Activated CD8-positive, alpha-beta T cell treated with anti-CD3 and anti-CD28 coated beads for 36 hours (primary cell): ENCODE data around the gene NOC2L. TPM values are rescaled to one million over a fixed set of nuclear protein-coding genes. Genes with fewer than 3 reads are reported as not detected.
A peak's percentile ranks its signal among the peaks of the same experiment; 100 is the strongest.

Source experiments
- ATAC-seq: fragments of 200-7000 bp; cut with Tn5 transposase; one replicate; pipeline ENCODE4 v1.10.0; 2021; ENCODE audit warnings: mild to moderate bottlenecking, moderate library complexity
- CTCF ChIA-PET: fragments of 350-600 bp; sonication (Branson Sonifier 250); formaldehyde crosslinking; loops from one replicate; lab custom pipeline; 2021; ENCODE audit warnings: antibody characterized with exemption; lab: Charles Lee
- POLR2A ChIA-PET: fragments of 350-600 bp; sonication (Branson Sonifier 250); formaldehyde crosslinking; loops from one replicate; lab custom pipeline; 2021; ENCODE audit warnings: antibody characterized with exemption; lab: Charles Lee
- DNase-seq: peaks from one replicate; pipeline ENCODE4 v3.0.0-alpha.2; 2020
- H3K27ac Mint-ChIP-seq: one replicate; pipeline ENCODE4 v1.8.0; 2021; ENCODE audit warnings: mild to moderate bottlenecking, mixed read lengths
- H3K27me3 Mint-ChIP-seq: one replicate; pipeline ENCODE4 v1.8.0; 2021; ENCODE audit warnings: mixed read lengths
- H3K36me3 Mint-ChIP-seq: one replicate; pipeline ENCODE4 v1.8.0; 2021; ENCODE audit warnings: low read depth, mixed read lengths
- H3K4me1 Mint-ChIP-seq: one replicate; pipeline ENCODE4 v1.8.0; 2021; ENCODE audit warnings: low read depth, mixed read lengths
- H3K4me3 Mint-ChIP-seq: one replicate; pipeline ENCODE4 v1.8.0; 2021; ENCODE audit warnings: mild to moderate bottlenecking, moderate library complexity, mixed read lengths
- H3K9me3 Mint-ChIP-seq: one replicate; pipeline ENCODE4 v1.8.0; 2021; ENCODE audit warnings: mixed read lengths
- CTCF ChIP-seq: fragments of 200-600 bp; IDR thresholded peaks from one replicate; pipeline ENCODE4 v1.8.0; 2022; ENCODE audit warnings: antibody characterized with exemption, mild to moderate bottlenecking
- intact Hi-C: fragments of 100-400 bp; cut with micrococcal nuclease; formaldehyde crosslinking; loops from one replicate; pipeline ENCODE4 v1.10.0; 2022
- total RNA-seq, 2 experiments: library from RNA; stranded (reverse); gene quantifications; one replicate each; pipeline ENCODE4 v1.2.3, GENCODE V29; 2021

NOC2L gene
- total RNA-seq, 2 experiments from 2014 or later = 138 to 139 TPM

GRCh38 chr1:942411-942821 lies 16.6 kb downstream of the NOC2L start:
- no peak for ATAC-seq
- Mint-ChIP-seq H3K27me3 (peaks cover 22% of the 10 kb centered on the region), H3K9me3 (no peaks in the 10 kb centered on the region), H3K4me1 (peaks cover 4% of the 10 kb centered on the region), H3K27ac (no peak overlapping the region), H3K36me3 (peaks cover 17% of the 10 kb centered on the region), H3K4me3 (no peak overlapping the region)
- intact Hi-C loops = no loop called here
- no peak for DNase-seq
- ChIA-PET POLR2A (interaction anchor here (0.8 to 3.3 kb wide), 3 partner anchors 13 to 122 kb away, joined by 3 to 17 read pairs (median 3); no protein-coding TSS in a partner anchor), CTCF (interaction anchor here (0.9 to 1.8 kb wide), 2 partner anchors 14 to 42 kb away, joined by 3 to 7 read pairs; no protein-coding TSS in a partner anchor)
- TF ChIP-seq CTCF = no peak

- H3K4me1 Mint-ChIP-seq = peaks cover 4% of the 10 kb centered on the region
- DNase-seq (peak; percentile 50), ATAC-seq (peak; percentile 29)
- peaks cover 22% of the 10 kb centered on the region for H3K27me3 Mint-ChIP-seq
- intact Hi-C loops = no loop called here
- H3K36me3 Mint-ChIP-seq = peaks cover 12% of the 10 kb centered on the region
- no peak for TF ChIP-seq CTCF
- H3K27ac Mint-ChIP-seq = no peak overlapping the region
- ChIA-PET POLR2A (interaction anchor here (0.8 to 3.3 kb wide), 4 partner anchors 12 to 17 kb away, joined by 3 to 17 read pairs (median 4); no protein-coding TSS in a partner anchor), CTCF (interaction anchor here (0.9 to 1.8 kb wide), 3 partner anchors 13 to 42 kb away, joined by 3 to 7 read pairs (median 5); no protein-coding TSS in a partner anchor)
- no peaks in the 10 kb centered on the region for H3K9me3 Mint-ChIP-seq
- H3K4me3 Mint-ChIP-seq = peak overlapping the region; percentile 57
These were observed 17.3 kb downstream of the NOC2L start for GRCh38 chr1:941588-942383.

- ChIA-PET POLR2A (interaction anchor here (0.9 to 3.3 kb wide), 7 partner anchors 10 to 24 kb away, joined by 3 to 17 read pairs (median 3); partner anchors contain the start of gene NOC2L), CTCF (interaction anchor here (1.0 to 1.8 kb wide), 3 partner anchors 35 to 43 kb away, joined by 3 to 7 read pairs (median 5); no protein-coding TSS in a partner anchor)
- DNase-seq (no peak), ATAC-seq (peak; percentile 14)
- Mint-ChIP-seq H3K27ac (no peak overlapping the region), H3K36me3 (peaks cover 12% of the 10 kb centered on the region), H3K27me3 (peaks cover 22% of the 10 kb centered on the region), H3K4me1 (peaks cover 4% of the 10 kb centered on the region), H3K9me3 (no peaks in the 10 kb centered on the region), H3K4me3 (peak overlapping the region; percentile 57)
- no peak for TF ChIP-seq CTCF
- intact Hi-C loops = no loop called here
These were observed 18.0 kb downstream of the NOC2L start for GRCh38 chr1:941015-941587.

GRCh38 chr1:940107-941014 lies 18.7 kb downstream of the NOC2L start:
- POLR2A ChIA-PET = interaction anchor here (0.9 to 3.3 kb wide), 6 partner anchors 10 to 24 kb away, joined by 3 to 17 read pairs (median 3); partner anchors contain the start of gene NOC2L
- CTCF ChIA-PET = interaction anchor here (0.9 to 1.8 kb wide), 5 partner anchors 34 to 62 kb away, joined by 3 to 7 read pairs (median 3); no protein-coding TSS in a partner anchor
- ATAC-seq (peak; percentile 13), DNase-seq (peak; percentile 47)
- Mint-ChIP-seq H3K36me3 (peaks cover 6% of the 10 kb centered on the region), H3K4me1 (peaks cover 4% of the 10 kb centered on the region), H3K27ac (no peak overlapping the region), H3K4me3 (peak overlapping the region; percentile 32), H3K9me3 (no peaks in the 10 kb centered on the region), H3K27me3 (peaks cover 26% of the 10 kb centered on the region)
- intact Hi-C loops = no loop called here
- no peak for TF ChIP-seq CTCF
